ENCODE results near the gene PRKAG2.
"Not testable (repeated sequence)": the region's sequence is repeated elsewhere in the genome, so short reads cannot be mapped to it uniquely, and the experiment has no call there.

GRCh38 chr7:151748021-151748420 is 128.9 kb downstream of the PRKAG2 start:
- TF ChIP-seq, protein P1, sequence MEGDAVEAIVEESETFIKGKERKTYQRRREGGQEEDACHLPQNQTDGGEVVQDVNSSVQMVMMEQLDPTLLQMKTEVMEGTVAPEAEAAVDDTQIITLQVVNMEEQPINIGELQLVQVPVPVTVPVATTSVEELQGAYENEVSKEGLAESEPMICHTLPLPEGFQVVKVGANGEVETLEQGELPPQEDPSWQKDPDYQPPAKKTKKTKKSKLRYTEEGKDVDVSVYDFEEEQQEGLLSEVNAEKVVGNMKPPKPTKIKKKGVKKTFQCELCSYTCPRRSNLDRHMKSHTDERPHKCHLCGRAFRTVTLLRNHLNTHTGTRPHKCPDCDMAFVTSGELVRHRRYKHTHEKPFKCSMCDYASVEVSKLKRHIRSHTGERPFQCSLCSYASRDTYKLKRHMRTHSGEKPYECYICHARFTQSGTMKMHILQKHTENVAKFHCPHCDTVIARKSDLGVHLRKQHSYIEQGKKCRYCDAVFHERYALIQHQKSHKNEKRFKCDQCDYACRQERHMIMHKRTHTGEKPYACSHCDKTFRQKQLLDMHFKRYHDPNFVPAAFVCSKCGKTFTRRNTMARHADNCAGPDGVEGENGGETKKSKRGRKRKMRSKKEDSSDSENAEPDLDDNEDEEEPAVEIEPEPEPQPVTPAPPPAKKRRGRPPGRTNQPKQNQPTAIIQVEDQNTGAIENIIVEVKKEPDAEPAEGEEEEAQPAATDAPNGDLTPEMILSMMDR (IDR thresholded peaks at IDR 0.05) = not testable (repeated sequence)
- not testable (repeated sequence) for TF ChIP-seq EP300, POLR2A (IDR thresholded peaks at IDR 0.05)
